ENCODE measurements around the gene NUTM2F.
"Not testable (repeated sequence)": the region's sequence is repeated elsewhere in the genome, so short reads cannot be mapped to it uniquely, and the experiment has no call there.

NUTM2F gene

DNA sequence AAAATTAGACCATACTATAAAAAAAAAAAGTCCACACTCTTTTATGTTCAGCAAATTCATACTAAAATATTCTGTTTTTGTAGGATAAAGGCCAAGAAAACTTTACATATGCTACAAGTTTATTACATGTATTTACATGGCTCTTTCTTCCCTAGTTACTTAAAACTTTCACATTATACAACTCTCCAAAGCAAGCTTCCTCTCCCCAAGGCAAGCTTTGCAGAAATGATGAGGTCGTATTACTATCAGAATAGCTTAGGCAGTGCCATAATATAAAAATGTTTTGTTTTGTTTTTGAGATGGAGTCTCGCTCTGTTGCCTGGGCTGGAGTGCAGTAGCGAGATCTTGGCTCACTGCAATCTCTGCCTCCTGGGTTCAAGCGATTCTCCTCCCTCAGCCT is 8.0 kb upstream of the NUTM2F start:
- H3K27ac ChIP-seq; H3K27me3 ChIP-seq; H3K36me3 ChIP-seq; H3K4me1 ChIP-seq; intact Hi-C loops (cut with DNase I; ENCODE audit: low total_unique reads); DNase-seq; H3K9me3 ChIP-seq; H3K4me3 ChIP-seq: not testable (repeated sequence)

DNA sequence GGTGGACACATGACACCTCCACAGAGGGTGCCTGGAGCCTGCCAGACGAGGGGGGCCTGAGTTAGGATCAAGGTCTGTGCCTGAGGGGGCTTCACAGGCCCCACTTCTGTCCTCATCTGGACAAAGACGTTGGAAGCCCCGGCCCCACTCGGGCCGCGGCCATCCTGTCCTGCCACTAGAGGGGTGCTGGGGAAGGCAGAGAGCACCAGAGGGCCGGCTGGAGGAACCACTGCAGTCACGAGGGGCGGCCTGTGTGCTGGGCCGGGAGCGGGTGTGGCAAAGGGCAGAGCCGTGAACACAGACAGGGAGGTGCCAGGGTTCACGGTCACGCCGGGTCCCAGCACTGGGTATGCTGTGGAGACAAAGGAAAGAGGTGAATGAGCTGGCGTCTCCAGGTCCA is 2.9 kb downstream of the NUTM2F start:
- DNase-seq; H3K4me3 ChIP-seq; H3K27ac ChIP-seq; H3K36me3 ChIP-seq; H3K4me1 ChIP-seq; H3K27me3 ChIP-seq; H3K9me3 ChIP-seq; intact Hi-C loops (cut with DNase I; ENCODE audit: low total_unique reads): not testable (repeated sequence)

DNA sequence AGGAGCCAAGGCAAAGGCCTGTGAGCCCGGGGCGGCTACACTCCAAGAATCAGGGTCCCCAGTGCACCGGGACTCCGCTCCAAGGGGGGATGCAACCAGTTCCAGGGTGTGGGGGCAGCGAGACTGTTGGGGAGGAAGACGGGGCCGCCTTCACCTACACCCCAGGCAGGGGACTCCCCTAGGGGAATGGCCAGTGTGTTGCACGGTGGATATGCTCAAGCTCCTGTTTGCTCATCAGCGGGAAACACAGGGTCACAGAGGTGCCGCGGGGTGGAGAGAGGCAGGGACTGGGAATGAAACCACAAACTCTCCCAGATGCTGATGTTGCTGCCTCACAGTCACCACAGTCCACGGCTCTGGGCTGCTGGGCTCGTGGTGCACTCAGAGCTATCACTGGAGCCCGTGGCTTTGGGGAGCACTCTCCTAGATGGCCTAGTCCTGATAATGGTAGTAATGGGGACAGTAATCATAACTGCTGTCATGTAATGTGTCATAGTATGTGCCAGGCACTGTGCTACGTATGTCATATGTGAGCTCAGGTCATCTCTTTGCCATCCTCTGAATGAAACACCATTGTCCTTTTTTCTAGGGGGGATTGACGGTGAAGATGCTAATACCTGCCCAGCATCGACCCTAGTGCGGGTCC is 5.2 kb downstream of the NUTM2F start:
- H3K4me1 ChIP-seq; H3K4me3 ChIP-seq; H3K9me3 ChIP-seq; H3K36me3 ChIP-seq; DNase-seq; H3K27ac ChIP-seq; intact Hi-C loops (cut with DNase I; ENCODE audit: low total_unique reads); H3K27me3 ChIP-seq: not testable (repeated sequence)

DNA sequence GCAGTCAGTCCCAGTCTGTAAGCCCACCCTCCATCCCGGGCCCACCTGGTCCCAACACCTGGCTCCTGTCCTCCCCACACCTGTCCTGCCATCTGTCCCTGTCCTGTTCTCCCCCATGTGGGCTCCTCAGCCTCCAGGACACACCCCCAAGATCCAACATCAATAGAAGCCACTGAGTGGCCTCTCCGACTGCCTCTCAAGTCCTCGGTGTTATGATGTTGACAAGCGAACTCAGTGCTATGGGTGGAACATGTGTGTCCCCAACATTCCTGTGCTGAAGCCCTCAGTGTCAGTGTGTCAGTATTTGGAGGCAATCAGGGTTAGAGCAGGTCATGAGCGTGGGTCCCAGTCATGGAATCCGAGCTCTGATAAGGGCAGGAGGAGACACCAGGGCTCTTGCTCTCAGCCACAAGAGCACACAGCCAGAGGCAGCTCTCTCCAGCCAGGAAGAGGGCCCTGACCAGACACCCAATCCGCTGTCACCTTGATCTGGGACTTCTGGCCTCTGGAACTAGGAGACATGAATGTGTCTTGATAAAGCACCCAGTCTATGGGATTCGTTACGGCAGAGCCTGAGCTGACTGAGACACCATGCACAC is 6.0 kb downstream of the NUTM2F start:
- H3K27ac ChIP-seq; H3K9me3 ChIP-seq; intact Hi-C loops (cut with DNase I; ENCODE audit: low total_unique reads); H3K4me3 ChIP-seq; H3K4me1 ChIP-seq; H3K27me3 ChIP-seq; DNase-seq; H3K36me3 ChIP-seq: not testable (repeated sequence)

DNA sequence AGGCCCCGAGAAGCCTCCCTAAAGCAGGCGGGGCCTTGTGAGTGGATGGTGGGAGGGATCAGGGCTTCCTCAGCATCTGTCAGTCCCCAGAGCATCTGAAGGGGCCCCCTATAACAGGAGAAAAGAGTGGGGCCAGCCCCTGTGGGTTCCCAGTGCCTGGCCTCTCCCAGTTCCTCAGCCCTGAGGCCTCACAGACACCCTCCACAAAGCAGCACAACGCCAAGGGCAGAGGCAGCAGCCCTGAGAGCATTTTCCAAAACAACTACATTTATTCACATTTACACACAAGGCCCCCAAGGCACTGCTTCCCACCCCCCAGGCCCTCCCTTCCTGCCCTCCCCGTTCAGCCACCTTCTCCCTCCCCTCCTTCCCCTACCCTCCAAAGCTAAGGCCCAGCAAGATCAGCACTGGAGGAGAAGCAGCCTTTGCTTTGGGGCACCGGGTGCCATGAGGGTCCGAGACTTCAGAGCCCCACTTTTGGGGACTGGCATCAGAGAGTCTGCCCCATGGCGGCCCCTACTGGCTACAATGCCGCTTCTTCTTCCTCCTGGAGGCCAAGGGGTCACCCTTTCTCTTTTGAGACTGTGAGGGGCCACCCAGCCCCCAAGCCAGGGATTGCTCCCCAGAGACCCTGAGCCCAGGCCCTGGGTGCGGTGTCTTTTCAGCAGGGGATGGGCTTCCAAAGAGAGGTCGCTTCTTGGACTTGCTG is 10.3 kb downstream of the NUTM2F start:
- H3K27ac ChIP-seq; H3K36me3 ChIP-seq; DNase-seq; H3K4me3 ChIP-seq; H3K9me3 ChIP-seq; H3K27me3 ChIP-seq; H3K4me1 ChIP-seq; intact Hi-C loops (cut with DNase I; ENCODE audit: low total_unique reads): not testable (repeated sequence)

DNA sequence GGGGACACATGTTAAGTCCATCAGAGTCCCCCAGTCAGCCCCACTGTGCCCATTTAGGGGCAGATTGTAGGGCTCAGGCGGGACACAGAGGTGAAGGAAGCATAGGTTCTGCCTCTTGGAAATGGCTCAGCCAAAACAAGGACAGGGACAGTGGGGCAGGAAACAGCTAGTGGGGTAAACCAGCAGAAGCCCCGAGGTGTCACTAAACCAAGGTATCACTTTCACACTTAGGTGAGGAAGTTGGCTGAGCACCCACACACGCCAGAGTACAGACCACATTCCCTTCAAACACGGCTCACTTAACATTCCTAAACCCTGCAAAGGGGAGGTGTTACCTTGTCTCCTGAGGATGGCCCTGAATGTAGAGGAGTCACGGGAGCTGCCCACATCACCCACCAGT is 12.2 kb downstream of the NUTM2F start:
- H3K4me1 ChIP-seq; H3K27ac ChIP-seq; H3K4me3 ChIP-seq; H3K9me3 ChIP-seq; H3K27me3 ChIP-seq; DNase-seq; intact Hi-C loops (cut with DNase I; ENCODE audit: low total_unique reads); H3K36me3 ChIP-seq: not testable (repeated sequence)

DNA sequence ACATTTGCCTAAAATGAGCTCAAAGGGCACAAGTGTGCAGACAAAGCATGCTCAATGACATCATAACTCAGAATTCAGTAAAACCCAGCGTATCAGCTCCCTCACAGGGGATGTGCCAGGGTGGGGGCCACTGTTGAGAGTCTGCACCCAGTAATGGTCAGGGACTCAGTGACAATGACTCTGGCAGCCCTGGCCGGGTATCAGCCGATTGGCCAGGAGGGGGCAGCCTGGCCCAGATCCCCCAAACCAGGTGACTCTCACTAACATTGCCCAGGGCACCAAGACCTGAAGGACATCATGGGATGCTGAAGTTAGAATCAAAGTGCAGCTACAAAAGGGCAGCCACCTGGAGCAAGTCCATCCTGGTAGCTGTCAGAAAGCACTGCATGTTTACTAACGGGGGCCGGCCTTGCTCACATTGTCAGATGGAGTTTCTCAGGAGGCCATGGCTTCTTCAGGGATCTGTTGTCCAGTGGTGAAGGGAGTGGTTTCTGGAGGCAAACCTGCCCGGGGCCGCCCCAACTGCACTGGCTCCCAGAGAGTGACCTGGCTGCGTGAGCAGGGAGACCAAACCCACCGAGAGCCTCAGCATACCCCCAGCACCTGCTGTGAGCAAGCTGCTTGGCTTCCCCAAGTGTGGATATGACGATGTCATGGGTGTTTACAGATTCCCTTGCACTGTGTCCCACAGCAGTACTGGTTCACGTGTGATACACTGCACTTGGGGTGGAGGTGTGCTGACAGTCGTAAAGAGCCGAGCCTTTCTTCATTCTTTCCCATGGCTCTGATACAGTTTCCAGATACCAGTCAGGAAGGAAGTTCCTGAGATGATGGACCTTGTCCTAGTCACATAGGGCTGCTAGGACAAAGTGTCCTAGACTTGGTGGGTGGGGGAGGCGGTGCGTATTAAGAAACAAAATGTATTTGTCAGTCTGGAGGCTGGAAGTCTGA is 13.1 kb downstream of the NUTM2F start:
- H3K4me1 ChIP-seq; intact Hi-C loops (cut with DNase I; ENCODE audit: low total_unique reads); H3K27ac ChIP-seq; H3K4me3 ChIP-seq; H3K36me3 ChIP-seq; H3K27me3 ChIP-seq; DNase-seq; H3K9me3 ChIP-seq: not testable (repeated sequence)

DNA sequence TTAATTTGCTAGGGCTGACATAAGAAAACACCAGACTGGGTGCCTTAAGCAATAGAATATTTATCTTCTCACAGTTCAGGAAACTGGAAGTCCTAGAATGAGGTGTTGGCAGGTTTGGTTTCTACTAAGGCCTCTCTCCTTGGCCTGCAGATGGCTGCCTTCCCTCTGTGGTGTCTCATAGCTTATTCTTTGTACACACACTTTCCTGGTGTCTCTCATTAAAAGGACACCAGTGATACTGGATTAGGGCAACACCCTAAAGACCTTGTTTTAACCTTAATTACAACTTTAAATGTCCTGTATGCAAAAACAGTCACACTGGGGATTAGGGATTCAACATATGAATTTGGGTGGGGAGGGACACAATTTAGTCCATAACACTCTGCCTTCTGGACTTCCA is 25.1 kb downstream of the NUTM2F start:
- TF ChIP-seq, protein P1, sequence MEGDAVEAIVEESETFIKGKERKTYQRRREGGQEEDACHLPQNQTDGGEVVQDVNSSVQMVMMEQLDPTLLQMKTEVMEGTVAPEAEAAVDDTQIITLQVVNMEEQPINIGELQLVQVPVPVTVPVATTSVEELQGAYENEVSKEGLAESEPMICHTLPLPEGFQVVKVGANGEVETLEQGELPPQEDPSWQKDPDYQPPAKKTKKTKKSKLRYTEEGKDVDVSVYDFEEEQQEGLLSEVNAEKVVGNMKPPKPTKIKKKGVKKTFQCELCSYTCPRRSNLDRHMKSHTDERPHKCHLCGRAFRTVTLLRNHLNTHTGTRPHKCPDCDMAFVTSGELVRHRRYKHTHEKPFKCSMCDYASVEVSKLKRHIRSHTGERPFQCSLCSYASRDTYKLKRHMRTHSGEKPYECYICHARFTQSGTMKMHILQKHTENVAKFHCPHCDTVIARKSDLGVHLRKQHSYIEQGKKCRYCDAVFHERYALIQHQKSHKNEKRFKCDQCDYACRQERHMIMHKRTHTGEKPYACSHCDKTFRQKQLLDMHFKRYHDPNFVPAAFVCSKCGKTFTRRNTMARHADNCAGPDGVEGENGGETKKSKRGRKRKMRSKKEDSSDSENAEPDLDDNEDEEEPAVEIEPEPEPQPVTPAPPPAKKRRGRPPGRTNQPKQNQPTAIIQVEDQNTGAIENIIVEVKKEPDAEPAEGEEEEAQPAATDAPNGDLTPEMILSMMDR (IDR thresholded peaks at IDR 0.05) = no peak
- no peaks in the 10 kb centered on the region for H3K9me3 ChIP-seq
- peaks cover 12 to 20% (median 19%) of the 10 kb centered on the region in 3 donors for H3K36me3 ChIP-seq
- no peak overlapping the region for H3K27ac ChIP-seq
- no peak overlapping the region for H3K4me3 ChIP-seq
- H3K27me3 ChIP-seq = no peaks in the 10 kb centered on the region
- intact Hi-C loops (cut with DNase I; ENCODE audit: low total_unique reads) = no loop called here
- no peaks in the 10 kb centered on the region for H3K4me1 ChIP-seq
- DNase-seq = no peak

DNA sequence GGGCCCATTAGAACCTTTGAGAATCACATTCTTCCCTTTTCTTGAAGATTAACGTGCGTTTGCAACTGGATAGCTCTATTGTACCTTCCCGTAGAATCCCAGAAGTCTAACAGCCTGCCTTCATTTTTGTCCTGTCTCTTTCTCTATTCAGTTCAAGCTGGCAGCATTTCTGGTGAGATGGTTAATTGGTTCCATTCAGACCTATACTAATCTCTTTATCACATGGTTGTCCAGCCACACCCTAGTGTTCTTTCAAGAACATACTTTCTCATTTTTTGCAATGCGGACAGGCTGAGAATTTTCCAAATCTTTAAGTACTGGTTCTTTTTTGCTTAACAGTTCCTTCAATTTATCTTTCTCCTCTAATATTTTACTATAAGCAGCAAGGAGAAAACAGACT is 26.0 kb downstream of the NUTM2F start:
- H3K27ac ChIP-seq = no peak overlapping the region

More for the DNA sequence above, 26.0 kb downstream of the NUTM2F start:
- intact Hi-C loops (cut with DNase I; ENCODE audit: low total_unique reads) = no loop called here
- Histone ChIP-seq H3K4me3 (no peak overlapping the region), H3K36me3 (peaks cover 12 to 20% (median 19%) of the 10 kb centered on the region in 3 donors), H3K9me3 (no peaks in the 10 kb centered on the region), H3K27me3 (no peaks in the 10 kb centered on the region), H3K4me1 (no peaks in the 10 kb centered on the region)
- TF ChIP-seq, protein P1 (IDR thresholded peaks at IDR 0.05) = no peak
- DNase-seq = no peak
